Adipocyte (in vitro differentiated cells): ENCODE results near the gene ZNF692.
"Not testable (repeated sequence)": the region's sequence is repeated elsewhere in the genome, so short reads cannot be mapped to it uniquely, and the experiment has no call there.

ENCODE experiments used
- DNase-seq: peaks from one replicate; pipeline ENCODE4 v3.0.0-alpha.2; 2015; ENCODE audit warnings: low read depth
- H3K27me3 ChIP-seq: replicated peaks from 2 replicates; pipeline ENCODE4 v1.7.0; 2013; ENCODE audit warnings: mild to moderate bottlenecking, low read length, moderate library complexity; ENCODE audit not compliant: control insufficient read depth, insufficient read depth
- H3K36me3 ChIP-seq: 2 replicates; pipeline ENCODE4 v1.7.0; 2013; ENCODE audit warnings: low read length, mild to moderate bottlenecking, moderate library complexity; ENCODE audit not compliant: control insufficient read depth, insufficient read depth, severe bottlenecking
- H3K4me1 ChIP-seq: 2 replicates; pipeline ENCODE4 v1.7.0; 2013; ENCODE audit warnings: mild to moderate bottlenecking, low read length, moderate library complexity; ENCODE audit not compliant: control insufficient read depth, insufficient read depth
- H3K4me3 ChIP-seq: 2 replicates; pipeline ENCODE4 v1.7.0; 2013; ENCODE audit warnings: mild to moderate bottlenecking, low read length, moderate library complexity
- H3K9ac ChIP-seq: 2 replicates; pipeline ENCODE4 v1.7.0; 2013; ENCODE audit warnings: mild to moderate bottlenecking, low read length, moderate library complexity
- H3K9me3 ChIP-seq: 2 replicates; pipeline ENCODE4 v1.7.0; 2013; ENCODE audit warnings: mild to moderate bottlenecking, low read length, moderate library complexity; ENCODE audit not compliant: control insufficient read depth

The ZNF692 gene

GRCh38 chr1:248892590-248892989 is 33.7 kb upstream of the ZNF692 start:
- no peak for DNase-seq
- no peaks in the 10 kb centered on the region for H3K4me1 ChIP-seq
- H3K9me3 ChIP-seq: no peaks in the 10 kb centered on the region
- H3K27me3 ChIP-seq: peaks cover 32% of the 10 kb centered on the region
- H3K9ac ChIP-seq: no peak overlapping the region
- H3K36me3 ChIP-seq: no peaks in the 10 kb centered on the region
- no peak overlapping the region for H3K4me3 ChIP-seq

DNA sequence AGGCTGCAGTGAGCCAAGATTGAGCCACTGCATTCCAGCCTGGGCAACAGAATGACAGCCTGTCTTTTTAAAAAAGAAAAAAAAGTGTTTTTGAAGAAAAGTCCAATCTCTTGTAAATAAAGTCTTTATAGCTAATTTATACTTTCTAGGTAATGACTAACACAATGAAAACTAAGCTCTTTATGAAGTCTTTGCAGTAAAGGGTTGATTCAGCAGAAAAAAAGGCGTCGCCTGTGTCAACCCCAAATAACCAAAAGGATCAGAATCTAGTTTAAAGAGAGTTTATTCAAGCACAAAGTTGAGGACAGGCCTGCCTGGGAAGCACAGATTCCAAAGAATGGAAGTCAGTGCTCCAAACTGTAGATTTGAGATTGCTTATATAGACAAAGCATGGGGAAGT is 32.9 kb upstream of the ZNF692 start:
- H3K9ac ChIP-seq: no peak overlapping the region
- no peaks in the 10 kb centered on the region for H3K36me3 ChIP-seq
- H3K27me3 ChIP-seq: peaks cover 24% of the 10 kb centered on the region
- no peak overlapping the region for H3K4me3 ChIP-seq
- H3K4me1 ChIP-seq: no peaks in the 10 kb centered on the region
- no peaks in the 10 kb centered on the region for H3K9me3 ChIP-seq
- no peak for DNase-seq

GRCh38 chr1:248890549-248891498 is 31.9 kb upstream of the ZNF692 start:
- no peak for DNase-seq
- H3K4me1 ChIP-seq: no peaks in the 10 kb centered on the region
- no peak overlapping the region for H3K4me3 ChIP-seq

DNA sequence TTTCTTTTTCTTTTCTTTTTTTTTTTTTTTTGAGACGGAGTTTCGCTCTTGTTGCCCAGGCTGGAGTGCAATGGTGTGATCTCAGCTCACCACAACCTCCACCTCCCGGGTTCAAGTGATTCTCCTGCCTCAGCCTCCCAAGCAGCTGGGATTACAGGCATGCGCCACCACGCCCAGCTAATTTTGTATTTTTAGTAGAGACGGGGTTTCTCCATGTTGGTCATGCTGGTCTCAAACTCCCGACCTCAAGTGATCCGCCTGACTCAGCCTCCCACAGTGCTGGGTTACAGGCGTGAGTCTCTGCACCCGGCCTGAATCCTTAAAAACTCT is 31.0 kb upstream of the ZNF692 start:
- not testable (repeated sequence) for H3K9me3 ChIP-seq, H3K4me1 ChIP-seq, H3K9ac ChIP-seq, H3K36me3 ChIP-seq, H3K4me3 ChIP-seq, DNase-seq
- peaks cover 16% of the 10 kb centered on the region for H3K27me3 ChIP-seq

More at GRCh38 chr1:248890549-248891498, 31.9 kb upstream of the ZNF692 start:
- Histone ChIP-seq H3K27me3 (peaks cover 19% of the 10 kb centered on the region), H3K9ac (no peak overlapping the region), H3K9me3 (no peaks in the 10 kb centered on the region), H3K36me3 (no peaks in the 10 kb centered on the region)

- no peaks in the 10 kb centered on the region for H3K9me3 ChIP-seq
- no peak overlapping the region for H3K4me3 ChIP-seq
- peaks cover 5% of the 10 kb centered on the region for H3K27me3 ChIP-seq
- H3K4me1 ChIP-seq: no peaks in the 10 kb centered on the region
- no peak overlapping the region for H3K9ac ChIP-seq
- H3K36me3 ChIP-seq: no peaks in the 10 kb centered on the region
- no peak for DNase-seq
These were observed 27.5 kb upstream of the ZNF692 start for GRCh38 chr1:248886237-248886895.

GRCh38 chr1:248885646-248886045 is 26.8 kb upstream of the ZNF692 start:
- Histone ChIP-seq H3K9ac (no peak overlapping the region), H3K27me3 (peaks cover 5% of the 10 kb centered on the region), H3K4me3 (no peak overlapping the region), H3K9me3 (no peaks in the 10 kb centered on the region), H3K4me1 (no peaks in the 10 kb centered on the region), H3K36me3 (no peaks in the 10 kb centered on the region)
- no peak for DNase-seq

DNA sequence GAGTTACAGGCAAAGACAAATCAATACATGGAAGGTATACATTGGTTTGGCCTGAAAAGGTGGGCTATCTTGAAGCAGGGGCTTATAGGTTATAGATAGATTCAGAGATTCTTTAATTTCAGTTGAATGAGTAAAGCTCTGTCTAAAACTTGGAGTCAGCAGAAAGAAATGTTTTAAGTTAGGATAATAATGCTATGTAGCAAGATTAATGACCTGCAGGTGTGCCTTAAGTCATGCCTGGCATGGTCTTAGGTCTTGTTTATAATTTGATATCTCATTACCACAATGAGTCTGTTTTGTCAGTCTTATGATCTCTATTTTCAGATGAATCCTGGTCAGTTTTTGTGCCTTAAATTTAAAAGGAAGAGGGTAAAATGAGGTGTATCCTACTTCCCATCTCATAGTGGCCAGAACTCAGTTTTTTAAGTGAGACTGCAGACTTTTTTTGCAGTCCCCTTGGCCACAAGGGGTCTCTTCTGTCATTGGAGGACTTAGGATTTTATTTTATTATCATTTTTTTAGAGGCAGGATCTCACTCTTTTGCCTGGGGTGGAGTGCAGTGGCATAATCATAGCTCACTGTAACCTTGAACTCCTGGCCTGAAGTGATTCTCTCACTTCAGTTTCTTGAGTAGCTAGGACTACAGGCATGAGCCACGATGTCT is 25.9 kb upstream of the ZNF692 start:
- H3K4me1 ChIP-seq: no peaks in the 10 kb centered on the region
- H3K9me3 ChIP-seq: no peaks in the 10 kb centered on the region
- DNase-seq: no peak

DNA sequence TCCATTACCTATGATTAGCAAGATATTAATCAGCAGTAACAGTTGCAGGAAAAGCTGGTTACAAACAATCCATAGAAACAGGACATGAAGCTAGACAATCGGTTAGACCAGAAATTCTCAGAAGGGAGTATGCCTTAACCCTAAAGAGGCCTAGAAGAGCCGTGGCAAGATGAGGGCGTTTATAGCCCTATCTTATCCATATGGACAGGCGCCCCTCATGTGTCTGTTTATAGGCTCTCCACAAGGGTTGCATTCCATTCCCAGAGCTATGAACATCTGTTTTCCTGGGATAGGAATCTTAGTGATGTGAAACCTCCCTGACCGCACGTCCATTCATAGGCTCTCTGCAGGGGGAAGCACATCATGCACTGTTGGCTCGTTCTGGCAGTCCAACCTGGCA is 23.5 kb upstream of the ZNF692 start:
- not testable (repeated sequence) for DNase-seq, H3K9me3 ChIP-seq, H3K36me3 ChIP-seq, H3K4me1 ChIP-seq, H3K9ac ChIP-seq, H3K4me3 ChIP-seq
- H3K27me3 ChIP-seq: peaks cover 15% of the 10 kb centered on the region

More for the DNA sequence above, 25.9 kb upstream of the ZNF692 start:
- H3K36me3 ChIP-seq: no peaks in the 10 kb centered on the region
- no peak overlapping the region for H3K9ac ChIP-seq
- H3K4me3 ChIP-seq: no peak overlapping the region
- peaks cover 6% of the 10 kb centered on the region for H3K27me3 ChIP-seq

DNA sequence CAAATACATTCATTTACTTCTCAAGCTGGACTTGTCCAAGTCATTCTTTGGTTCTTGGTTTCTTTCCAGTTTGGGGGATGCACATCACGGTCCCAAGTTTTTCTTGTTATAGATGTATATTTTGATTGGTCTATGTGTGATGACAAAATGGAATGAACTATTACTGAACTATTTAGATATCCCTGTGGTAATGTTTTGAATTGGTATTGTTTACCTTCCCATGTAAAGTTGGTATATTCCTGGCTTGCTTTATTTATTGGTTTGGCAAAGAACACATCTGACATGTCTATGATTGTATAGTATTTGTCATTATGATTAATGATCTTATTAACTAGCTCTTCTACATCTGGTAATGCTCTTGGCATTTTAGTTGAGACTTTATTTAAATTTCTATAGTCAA is 22.4 kb upstream of the ZNF692 start:
- Histone ChIP-seq H3K36me3 (no peaks in the 10 kb centered on the region), H3K4me3 (no peak overlapping the region), H3K27me3 (peaks cover 15% of the 10 kb centered on the region), H3K4me1 (no peaks in the 10 kb centered on the region), H3K9ac (no peak overlapping the region), H3K9me3 (no peaks in the 10 kb centered on the region)
- DNase-seq: no peak

- Histone ChIP-seq H3K9me3 (no peaks in the 10 kb centered on the region), H3K9ac (no peak overlapping the region), H3K27me3 (peaks cover 7% of the 10 kb centered on the region), H3K4me3 (peak overlapping the region; percentile 86), H3K36me3 (no peaks in the 10 kb centered on the region), H3K4me1 (peaks cover 7% of the 10 kb centered on the region)
- peak; percentile 91 for DNase-seq
These were observed 15.2 kb upstream of the ZNF692 start for GRCh38 chr1:248873993-248874533.

DNA sequence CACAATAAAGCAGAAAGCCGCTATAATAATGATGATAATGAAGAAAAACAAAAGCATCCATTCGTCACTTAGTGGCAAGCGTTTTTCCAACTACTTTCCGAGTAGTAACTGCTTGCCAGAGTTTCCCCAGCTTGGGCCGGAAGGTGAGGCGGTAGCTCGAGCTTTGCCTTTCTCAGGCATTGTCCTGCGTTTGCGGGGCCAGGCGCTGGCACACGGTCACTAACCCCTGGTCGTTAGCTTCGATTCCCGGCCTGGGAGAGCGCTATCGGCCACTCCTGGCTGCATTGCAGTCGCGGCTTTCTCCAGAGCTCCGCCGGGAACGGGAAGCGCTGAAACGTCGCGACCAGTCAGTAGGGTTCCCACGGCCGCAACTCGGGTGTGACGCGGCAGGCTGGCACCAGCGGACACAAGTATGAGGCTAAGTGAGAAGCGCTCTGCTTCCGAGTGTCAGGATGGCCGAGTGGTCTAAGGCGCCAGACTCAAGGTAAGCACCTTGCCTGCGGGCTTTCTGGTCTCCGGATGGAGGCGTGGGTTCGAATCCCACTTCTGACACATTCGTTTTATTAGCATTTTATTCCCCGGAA is 14.6 kb upstream of the ZNF692 start:
- H3K4me3 ChIP-seq: peak overlapping the region; percentile 86
- H3K9ac ChIP-seq: peak overlapping the region; percentile 84
- H3K36me3 ChIP-seq: no peaks in the 10 kb centered on the region
- H3K27me3 ChIP-seq: peaks cover 1% of the 10 kb centered on the region
- H3K9me3 ChIP-seq: no peaks in the 10 kb centered on the region
- DNase-seq: peak; percentile 97
- peaks cover 7% of the 10 kb centered on the region for H3K4me1 ChIP-seq
